Measurements from ENCODE around the gene LRP1.

LRP1 gene

GRCh38 chr12:57233357-57234232 lies 105.3 kb downstream of the LRP1 start:
- Histone ChIP-seq H3K9ac (ENCODE audit: insufficient read length, low read depth) (no peak overlapping the region), H3K4me3 (ENCODE audit: insufficient read length, low read depth) (no peak overlapping the region)
- DNase-seq (ENCODE audit: low read depth, low spot score): no peak

GRCh38 chr12:57234233-57234570 lies 105.9 kb downstream of the LRP1 start:
- Histone ChIP-seq H3K36me3 (ENCODE audit: insufficient read depth, insufficient read length, low read length) (peaks cover 58% of the 10 kb centered on the region), H3K9ac (ENCODE audit: insufficient read length, low read depth) (no peak overlapping the region), H3K27me3 (ENCODE audit: insufficient read depth, insufficient read length) (peaks cover 22% of the 10 kb centered on the region), H3K4me1 (ENCODE audit: insufficient read depth, insufficient read length) (peaks cover 20% of the 10 kb centered on the region), H3K9me3 (ENCODE audit: insufficient read depth, low read length) (no peaks in the 10 kb centered on the region), H3K4me3 (ENCODE audit: insufficient read length, low read depth) (no peak overlapping the region)
- TF ChIP-seq YY1 (IDR thresholded peaks at IDR 0.05; ENCODE audit: insufficient read depth, insufficient read length) (no peak), ZNF274 (IDR thresholded peaks at IDR 0.05; ENCODE audit: low read depth, low read length) (no peak), SUZ12 (IDR thresholded peaks at IDR 0.05; ENCODE audit: extremely low read depth, insufficient read depth, insufficient read length) (no peak)
- DNase-seq (ENCODE audit: low read depth, low spot score): no peak

More at GRCh38 chr12:57233357-57234232, 105.3 kb downstream of the LRP1 start:
- Histone ChIP-seq H3K4me1 (ENCODE audit: insufficient read depth, insufficient read length) (peaks cover 20% of the 10 kb centered on the region), H3K9me3 (ENCODE audit: insufficient read depth, low read length) (no peaks in the 10 kb centered on the region), H3K36me3 (ENCODE audit: insufficient read depth, insufficient read length, low read length) (peaks cover 58% of the 10 kb centered on the region), H3K27me3 (ENCODE audit: insufficient read depth, insufficient read length) (peaks cover 22% of the 10 kb centered on the region)
- TF ChIP-seq SUZ12 (IDR thresholded peaks at IDR 0.05; ENCODE audit: extremely low read depth, insufficient read depth, insufficient read length): no peak
- no peak for TF ChIP-seq YY1 (IDR thresholded peaks at IDR 0.05; ENCODE audit: insufficient read depth, insufficient read length)
- no peak for TF ChIP-seq ZNF274 (IDR thresholded peaks at IDR 0.05; ENCODE audit: low read depth, low read length)

- TF ChIP-seq ZNF274 (IDR thresholded peaks at IDR 0.05; ENCODE audit: low read depth, low read length) (no peak), YY1 (IDR thresholded peaks at IDR 0.05; ENCODE audit: insufficient read depth, insufficient read length) (no peak), SUZ12 (IDR thresholded peaks at IDR 0.05; ENCODE audit: extremely low read depth, insufficient read depth, insufficient read length) (no peak)
- Histone ChIP-seq H3K4me3 (ENCODE audit: insufficient read length, low read depth) (no peak overlapping the region), H3K36me3 (ENCODE audit: insufficient read depth, insufficient read length, low read length) (peaks cover 58% of the 10 kb centered on the region), H3K9me3 (ENCODE audit: insufficient read depth, low read length) (no peaks in the 10 kb centered on the region), H3K27me3 (ENCODE audit: insufficient read depth, insufficient read length) (peaks cover 26% of the 10 kb centered on the region), H3K4me1 (ENCODE audit: insufficient read depth, insufficient read length) (peaks cover 23% of the 10 kb centered on the region), H3K9ac (ENCODE audit: insufficient read length, low read depth) (no peak overlapping the region)
- DNase-seq (ENCODE audit: low read depth, low spot score): no peak
Observed at GRCh38 chr12:57234571-57235016, 106.3 kb downstream of the LRP1 start.

- H3K9me3 ChIP-seq (ENCODE audit: insufficient read depth, low read length): no peaks in the 10 kb centered on the region
- H3K9ac ChIP-seq (ENCODE audit: insufficient read length, low read depth): no peak overlapping the region
- peaks cover 58% of the 10 kb centered on the region for H3K36me3 ChIP-seq (ENCODE audit: insufficient read depth, insufficient read length, low read length)
- no peak overlapping the region for H3K4me3 ChIP-seq (ENCODE audit: insufficient read length, low read depth)
- H3K27me3 ChIP-seq (ENCODE audit: insufficient read depth, insufficient read length): peaks cover 32% of the 10 kb centered on the region
- DNase-seq (ENCODE audit: low read depth, low spot score): no peak
- TF ChIP-seq SUZ12 (IDR thresholded peaks at IDR 0.05; ENCODE audit: extremely low read depth, insufficient read depth, insufficient read length) (no peak), ZNF274 (IDR thresholded peaks at IDR 0.05; ENCODE audit: low read depth, low read length) (no peak), YY1 (IDR thresholded peaks at IDR 0.05; ENCODE audit: insufficient read depth, insufficient read length) (no peak)
- H3K4me1 ChIP-seq (ENCODE audit: insufficient read depth, insufficient read length): peaks cover 23% of the 10 kb centered on the region
Observed at GRCh38 chr12:57235017-57235727, 106.9 kb downstream of the LRP1 start.

- no peak overlapping the region for H3K4me3 ChIP-seq (ENCODE audit: insufficient read length, low read depth)
- no peak for TF ChIP-seq SUZ12 (IDR thresholded peaks at IDR 0.05; ENCODE audit: extremely low read depth, insufficient read depth, insufficient read length)
- no peak for TF ChIP-seq YY1 (IDR thresholded peaks at IDR 0.05; ENCODE audit: insufficient read depth, insufficient read length)
- TF ChIP-seq ZNF274 (IDR thresholded peaks at IDR 0.05; ENCODE audit: low read depth, low read length): no peak
Observed at GRCh38 chr12:57235728-57236131, 107.4 kb downstream of the LRP1 start.

GRCh38 chr12:57236201-57236924 lies 108.1 kb downstream of the LRP1 start:
- H3K27me3 ChIP-seq (ENCODE audit: insufficient read depth, insufficient read length): peaks cover 44% of the 10 kb centered on the region
- no peaks in the 10 kb centered on the region for H3K9me3 ChIP-seq (ENCODE audit: insufficient read depth, low read length)
- no peak overlapping the region for H3K4me3 ChIP-seq (ENCODE audit: insufficient read length, low read depth)
- H3K36me3 ChIP-seq (ENCODE audit: insufficient read depth, insufficient read length, low read length): peaks cover 49% of the 10 kb centered on the region
- no peak overlapping the region for H3K9ac ChIP-seq (ENCODE audit: insufficient read length, low read depth)
- DNase-seq (ENCODE audit: low read depth, low spot score): no peak
- peaks cover 19% of the 10 kb centered on the region for H3K4me1 ChIP-seq (ENCODE audit: insufficient read depth, insufficient read length)
- TF ChIP-seq SUZ12 (IDR thresholded peaks at IDR 0.05; ENCODE audit: extremely low read depth, insufficient read depth, insufficient read length) (no peak), YY1 (IDR thresholded peaks at IDR 0.05; ENCODE audit: insufficient read depth, insufficient read length) (no peak), ZNF274 (IDR thresholded peaks at IDR 0.05; ENCODE audit: low read depth, low read length) (no peak)

More at GRCh38 chr12:57235728-57236131, 107.4 kb downstream of the LRP1 start:
- peaks cover 38% of the 10 kb centered on the region for H3K27me3 ChIP-seq (ENCODE audit: insufficient read depth, insufficient read length)
- H3K4me1 ChIP-seq (ENCODE audit: insufficient read depth, insufficient read length): peaks cover 21% of the 10 kb centered on the region
- DNase-seq (ENCODE audit: low read depth, low spot score): no peak
- peaks cover 55% of the 10 kb centered on the region for H3K36me3 ChIP-seq (ENCODE audit: insufficient read depth, insufficient read length, low read length)
- H3K9me3 ChIP-seq (ENCODE audit: insufficient read depth, low read length): no peaks in the 10 kb centered on the region
- no peak overlapping the region for H3K9ac ChIP-seq (ENCODE audit: insufficient read length, low read depth)

Data from NT2/D1 (cell line).